Fibroblast of lung (primary cell): ENCODE measurements around the gene ADGRB3.

Experiments used
- CTCF ChIP-seq, 2 donors: IDR thresholded peaks in 1 of 2; conservative IDR thresholded peaks in 1 of 2; 1 replicate in 1 of 2; 2 replicates in 1 of 2; pipeline ENCODE4 v1.5.1; 2011 to 2012; ENCODE audit warnings: low read length in 2 of 2, control low read depth in 1 of 2, inconsistent platforms in 1 of 2, low read depth in 1 of 2, mild to moderate bottlenecking in 1 of 2
- EZH2 ChIP-seq: IDR thresholded peaks from 2 replicates; pipeline ENCODE4 v1.5.1; 2012; ENCODE audit warnings: low read length, control low read depth, mild to moderate bottlenecking; ENCODE audit errors: missing control alignments

GRCh38 chr6:68895929-68896328 is 260.8 kb downstream of the ADGRB3 start:
- TF ChIP-seq EZH2: no peak
- TF ChIP-seq CTCF (conservative IDR thresholded peaks at IDR 0.05 in 1 of 2, IDR thresholded peaks at IDR 0.05 in 1 of 2; ENCODE audit: low read depth in 1 of 2, low read length in 2 of 2): no peak
